ENCODE results near the gene RAB4B. TPM values are rescaled to one million over a fixed set of nuclear protein-coding genes. Genes with fewer than 3 reads are reported as not detected.

RAB4B gene
- total RNA-seq, 1 experiment from 2014 or later, result 29.7 TPM

GRCh38 chr19:40741527-40742390 lies 36.3 kb upstream of the RAB4B start (continued):
- TF ChIP-seq PRDM15 (CRISPR knock-in tag; IDR thresholded peaks at IDR 0.05) (no peak), NR1H2 (CRISPR knock-in tag; IDR thresholded peaks at IDR 0.05) (no peak), ERG (CRISPR knock-in tag; IDR thresholded peaks at IDR 0.05) (no peak), JUN (CRISPR knock-in tag; IDR thresholded peaks at IDR 0.05) (no peak)
- TF ChIP-seq, protein P1, sequence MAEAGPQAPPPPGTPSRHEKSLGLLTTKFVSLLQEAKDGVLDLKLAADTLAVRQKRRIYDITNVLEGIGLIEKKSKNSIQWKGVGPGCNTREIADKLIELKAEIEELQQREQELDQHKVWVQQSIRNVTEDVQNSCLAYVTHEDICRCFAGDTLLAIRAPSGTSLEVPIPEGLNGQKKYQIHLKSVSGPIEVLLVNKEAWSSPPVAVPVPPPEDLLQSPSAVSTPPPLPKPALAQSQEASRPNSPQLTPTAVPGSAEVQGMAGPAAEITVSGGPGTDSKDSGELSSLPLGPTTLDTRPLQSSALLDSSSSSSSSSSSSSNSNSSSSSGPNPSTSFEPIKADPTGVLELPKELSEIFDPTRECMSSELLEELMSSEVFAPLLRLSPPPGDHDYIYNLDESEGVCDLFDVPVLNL (CRISPR knock-in tag; IDR thresholded peaks at IDR 0.05; ENCODE audit: borderline replicate concordance, low read depth), result no peak

DNA sequence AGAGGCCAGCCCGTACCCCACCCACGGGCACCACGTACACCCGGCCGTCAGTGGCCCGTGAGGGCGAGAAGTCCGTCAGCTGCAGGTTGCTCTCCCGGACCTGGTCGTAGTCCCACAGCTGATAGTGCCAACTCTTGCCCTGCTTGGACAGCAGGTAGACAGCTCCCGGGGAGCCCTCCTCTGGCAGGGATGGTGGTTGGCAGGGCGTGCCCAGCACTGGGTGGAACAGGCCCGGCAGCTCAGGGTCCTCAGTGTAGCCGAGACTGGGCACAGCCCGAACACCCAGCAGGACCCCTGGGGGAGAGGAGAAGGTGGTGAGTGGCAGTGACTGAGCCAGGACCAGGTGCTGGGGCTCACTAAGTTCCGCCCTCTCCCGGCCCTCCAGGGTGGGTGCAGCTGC lies 35.6 kb upstream of the RAB4B start:
- TF ChIP-seq PRDM15 (CRISPR knock-in tag; IDR thresholded peaks at IDR 0.05) (no peak), NR2C2 (CRISPR knock-in tag; IDR thresholded peaks at IDR 0.05) (no peak), GRHL2 (CRISPR knock-in tag; IDR thresholded peaks at IDR 0.05; ENCODE audit: insufficient replicate concordance, severe bottlenecking) (no peak), HMGA2 (CRISPR knock-in tag; IDR thresholded peaks at IDR 0.05) (no peak), GABPB1 (CRISPR knock-in tag; IDR thresholded peaks at IDR 0.05) (no peak), SOX15 (CRISPR knock-in tag; IDR thresholded peaks at IDR 0.05) (no peak), ATF3 (CRISPR knock-in tag; conservative IDR thresholded peaks at IDR 0.05) (no peak), FOXJ3 (CRISPR knock-in tag; IDR thresholded peaks at IDR 0.05; ENCODE audit: borderline replicate concordance) (no peak), ZNF396 (CRISPR knock-in tag; IDR thresholded peaks at IDR 0.05; ENCODE audit: borderline replicate concordance) (no peak), NFYB (CRISPR knock-in tag; conservative IDR thresholded peaks at IDR 0.05; ENCODE audit: low read depth) (no peak), TEAD4 (CRISPR knock-in tag; IDR thresholded peaks at IDR 0.05) (no peak), TEAD1 (CRISPR knock-in tag; IDR thresholded peaks at IDR 0.05) (no peak), PRRX2 (CRISPR knock-in tag; IDR thresholded peaks at IDR 0.05) (no peak)
- TF ChIP-seq, protein P2, sequence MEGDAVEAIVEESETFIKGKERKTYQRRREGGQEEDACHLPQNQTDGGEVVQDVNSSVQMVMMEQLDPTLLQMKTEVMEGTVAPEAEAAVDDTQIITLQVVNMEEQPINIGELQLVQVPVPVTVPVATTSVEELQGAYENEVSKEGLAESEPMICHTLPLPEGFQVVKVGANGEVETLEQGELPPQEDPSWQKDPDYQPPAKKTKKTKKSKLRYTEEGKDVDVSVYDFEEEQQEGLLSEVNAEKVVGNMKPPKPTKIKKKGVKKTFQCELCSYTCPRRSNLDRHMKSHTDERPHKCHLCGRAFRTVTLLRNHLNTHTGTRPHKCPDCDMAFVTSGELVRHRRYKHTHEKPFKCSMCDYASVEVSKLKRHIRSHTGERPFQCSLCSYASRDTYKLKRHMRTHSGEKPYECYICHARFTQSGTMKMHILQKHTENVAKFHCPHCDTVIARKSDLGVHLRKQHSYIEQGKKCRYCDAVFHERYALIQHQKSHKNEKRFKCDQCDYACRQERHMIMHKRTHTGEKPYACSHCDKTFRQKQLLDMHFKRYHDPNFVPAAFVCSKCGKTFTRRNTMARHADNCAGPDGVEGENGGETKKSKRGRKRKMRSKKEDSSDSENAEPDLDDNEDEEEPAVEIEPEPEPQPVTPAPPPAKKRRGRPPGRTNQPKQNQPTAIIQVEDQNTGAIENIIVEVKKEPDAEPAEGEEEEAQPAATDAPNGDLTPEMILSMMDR (IDR thresholded peaks at IDR 0.05), result no peak
- TF ChIP-seq, protein P3, sequence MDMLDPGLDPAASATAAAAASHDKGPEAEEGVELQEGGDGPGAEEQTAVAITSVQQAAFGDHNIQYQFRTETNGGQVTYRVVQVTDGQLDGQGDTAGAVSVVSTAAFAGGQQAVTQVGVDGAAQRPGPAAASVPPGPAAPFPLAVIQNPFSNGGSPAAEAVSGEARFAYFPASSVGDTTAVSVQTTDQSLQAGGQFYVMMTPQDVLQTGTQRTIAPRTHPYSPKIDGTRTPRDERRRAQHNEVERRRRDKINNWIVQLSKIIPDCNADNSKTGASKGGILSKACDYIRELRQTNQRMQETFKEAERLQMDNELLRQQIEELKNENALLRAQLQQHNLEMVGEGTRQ (CRISPR knock-in tag; IDR thresholded peaks at IDR 0.05), result no peak
- ChIA-PET CTCF (interaction anchor here (0.7 to 4.3 kb wide), 7 partner anchors 10 to 79 kb away, joined by 3 to 22 read pairs (median 4); partner anchors contain the start of genes EGLN2 and RAB4B), POLR2A (interaction anchor here (0.5 to 1.6 kb wide), 4 partner anchors 14 to 198 kb away, joined by 3 to 4 read pairs (median 3); partner anchors contain the start of genes COQ8B and ITPKC)
- Mint-ChIP-seq H3K36me3 (peaks cover 12% of the 10 kb centered on the region), H3K27ac (no peak overlapping the region), H3K4me3 (no peak overlapping the region), H3K27me3 (ENCODE audit: low read depth) (no peaks in the 10 kb centered on the region), H3K4me1 (peaks cover 17% of the 10 kb centered on the region), H3K9me3 (no peaks in the 10 kb centered on the region)
- DNase-seq (ENCODE audit: low spot score) (no peak), ATAC-seq (no peak)
